Neutrophil (primary cell): ENCODE results near the gene XPO1.
A peak's percentile ranks its signal among the peaks of the same experiment; 100 is the strongest.
"Not testable (repeated sequence)": the region's sequence is repeated elsewhere in the genome, so short reads cannot be mapped to it uniquely, and the experiment has no call there.

Experiments used
- H3K27ac ChIP-seq: fragments of 200-600 bp; sonication (generic); 2 replicates; pipeline ENCODE4 v1.5.1; 2016; ENCODE audit warnings: mild to moderate bottlenecking, moderate library complexity
- H3K27me3 ChIP-seq: fragments of 200-600 bp; sonication (generic); 2 replicates; pipeline ENCODE4 v1.6.0; 2016; ENCODE audit warnings: mild to moderate bottlenecking
- H3K36me3 ChIP-seq: fragments of 200-600 bp; sonication (generic); 2 replicates; pipeline ENCODE4 v1.5.1; 2017
- H3K4me1 ChIP-seq, 2 experiments: fragments of 200-600 bp in 1 of 2; sonication (generic) in 1 of 2; 1 replicate in 1 of 2; 2 replicates in 1 of 2; pipeline versions ENCODE4 v1.5.1 to v1.6.1; 2013 to 2016; ENCODE audit warnings: low read depth in 1 of 2, low read length in 1 of 2, mild to moderate bottlenecking in 1 of 2, moderate library complexity in 1 of 2; ENCODE audit not compliant: control insufficient read depth in 1 of 2, insufficient read depth in 1 of 2
- H3K4me3 ChIP-seq, 2 experiments: fragments of 200-600 bp in 1 of 2; sonication (generic) in 1 of 2; 1 replicate in 1 of 2; 2 replicates in 1 of 2; pipeline ENCODE4 v1.5.1; 2013 to 2016; ENCODE audit warnings: low read depth in 1 of 2, low read length in 1 of 2, mild to moderate bottlenecking in 1 of 2, moderate library complexity in 1 of 2
- H3K9me3 ChIP-seq: fragments of 200-600 bp; sonication (generic); 2 replicates; pipeline ENCODE4 v1.5.1; 2016
- TF ChIP-seq, protein P1 (sequence below): fragments of 200-600 bp; sonication (generic); IDR thresholded peaks from 2 replicates; pipeline ENCODE4 v1.5.1; 2016; ENCODE audit warnings: antibody characterized with exemption

XPO1 gene

GRCh38 chr2:61456070-61456745 is 81.9 kb downstream of the XPO1 start:
- Histone ChIP-seq H3K9me3 (no peaks in the 10 kb centered on the region), H3K4me3 (no peak overlapping the region), H3K36me3 (no peaks in the 10 kb centered on the region), H3K27ac (no peak overlapping the region), H3K4me1 (peaks cover 0 to 5% of the 10 kb centered on the region in 2 experiments), H3K27me3 (no peaks in the 10 kb centered on the region)
- TF ChIP-seq, protein P1, sequence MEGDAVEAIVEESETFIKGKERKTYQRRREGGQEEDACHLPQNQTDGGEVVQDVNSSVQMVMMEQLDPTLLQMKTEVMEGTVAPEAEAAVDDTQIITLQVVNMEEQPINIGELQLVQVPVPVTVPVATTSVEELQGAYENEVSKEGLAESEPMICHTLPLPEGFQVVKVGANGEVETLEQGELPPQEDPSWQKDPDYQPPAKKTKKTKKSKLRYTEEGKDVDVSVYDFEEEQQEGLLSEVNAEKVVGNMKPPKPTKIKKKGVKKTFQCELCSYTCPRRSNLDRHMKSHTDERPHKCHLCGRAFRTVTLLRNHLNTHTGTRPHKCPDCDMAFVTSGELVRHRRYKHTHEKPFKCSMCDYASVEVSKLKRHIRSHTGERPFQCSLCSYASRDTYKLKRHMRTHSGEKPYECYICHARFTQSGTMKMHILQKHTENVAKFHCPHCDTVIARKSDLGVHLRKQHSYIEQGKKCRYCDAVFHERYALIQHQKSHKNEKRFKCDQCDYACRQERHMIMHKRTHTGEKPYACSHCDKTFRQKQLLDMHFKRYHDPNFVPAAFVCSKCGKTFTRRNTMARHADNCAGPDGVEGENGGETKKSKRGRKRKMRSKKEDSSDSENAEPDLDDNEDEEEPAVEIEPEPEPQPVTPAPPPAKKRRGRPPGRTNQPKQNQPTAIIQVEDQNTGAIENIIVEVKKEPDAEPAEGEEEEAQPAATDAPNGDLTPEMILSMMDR: no peak

DNA sequence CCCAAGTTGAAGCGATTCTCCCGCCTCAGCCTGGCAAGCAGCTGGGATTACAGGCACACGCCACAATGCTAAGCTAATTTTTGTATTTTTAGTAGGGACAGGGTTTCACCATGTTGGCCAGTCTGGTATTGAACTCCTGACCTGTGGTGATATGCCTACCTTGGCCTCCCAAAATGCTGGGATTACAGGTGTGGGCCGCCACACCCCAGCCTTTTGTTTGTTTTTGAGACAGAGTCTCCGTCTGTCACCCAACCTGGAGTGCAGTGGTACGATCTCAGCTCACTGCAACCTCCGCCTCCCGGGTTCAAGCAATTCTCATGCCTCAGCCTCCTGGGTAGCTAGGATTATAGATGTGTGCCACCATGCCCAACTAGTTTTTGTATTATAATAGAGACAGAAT is 83.2 kb downstream of the XPO1 start:
- peaks cover 5 to 10% of the 10 kb centered on the region in 2 experiments for H3K4me1 ChIP-seq
- not testable (repeated sequence) for H3K36me3 ChIP-seq, H3K27ac ChIP-seq, H3K4me3 ChIP-seq, H3K9me3 ChIP-seq, H3K27me3 ChIP-seq

GRCh38 chr2:61454383-61454782 is 83.8 kb downstream of the XPO1 start:
- Histone ChIP-seq H3K9me3 (no peaks in the 10 kb centered on the region), H3K4me1 (peaks cover 7 to 14% of the 10 kb centered on the region in 2 experiments), H3K36me3 (no peaks in the 10 kb centered on the region), H3K27ac (peak overlapping the region; percentile 47), H3K27me3 (no peaks in the 10 kb centered on the region), H3K4me3 (no peak overlapping the region)
- TF ChIP-seq, protein P1: no peak

DNA sequence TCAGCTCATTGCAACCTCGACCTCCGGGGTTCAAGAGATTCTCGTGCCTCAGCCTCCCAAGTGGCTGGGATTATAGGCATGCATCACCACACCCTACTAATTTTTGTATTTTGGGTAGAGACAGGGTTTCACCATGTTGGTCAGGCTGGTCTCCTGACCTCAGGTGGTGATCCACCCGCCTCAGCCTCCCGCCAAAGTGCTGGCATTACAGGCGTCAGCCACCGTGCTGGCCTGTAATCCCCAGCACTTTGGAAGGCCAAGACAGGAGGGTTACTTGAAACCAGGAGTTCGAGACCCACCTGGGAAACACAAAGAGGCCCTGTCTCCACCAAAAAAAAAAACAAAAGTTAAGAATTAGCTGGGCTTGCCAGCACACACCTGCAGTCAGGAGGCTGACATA is 85.8 kb downstream of the XPO1 start:
- H3K27ac ChIP-seq: no peak overlapping the region
- H3K4me3 ChIP-seq: no peak overlapping the region
- H3K4me1 ChIP-seq: peaks cover 7 to 9% of the 10 kb centered on the region in 2 experiments
- H3K27me3 ChIP-seq: no peaks in the 10 kb centered on the region
- H3K36me3 ChIP-seq: no peaks in the 10 kb centered on the region
- TF ChIP-seq, protein P1: no peak
- no peaks in the 10 kb centered on the region for H3K9me3 ChIP-seq

DNA sequence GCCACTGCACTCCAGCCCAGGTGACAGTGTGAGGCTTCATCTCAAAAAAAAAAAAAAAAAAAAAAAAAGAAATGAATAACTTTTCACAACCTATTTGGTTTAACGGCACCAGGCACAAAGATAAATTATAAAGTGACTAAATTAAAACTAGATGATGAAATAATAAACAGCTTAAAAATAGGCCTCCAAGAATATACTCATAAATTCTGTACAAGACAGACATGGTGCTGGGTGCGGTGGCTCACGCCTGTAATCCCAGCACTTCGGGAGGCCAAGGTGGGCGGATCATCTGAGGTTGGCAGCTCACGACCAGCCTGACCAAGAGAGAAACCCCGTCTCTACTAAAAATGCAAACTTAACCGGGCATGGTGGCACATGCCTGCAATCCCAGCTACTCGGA is 87.0 kb downstream of the XPO1 start:
- Histone ChIP-seq H3K27me3 (no peaks in the 10 kb centered on the region), H3K4me3 (no peak overlapping the region), H3K27ac (no peak overlapping the region), H3K4me1 (peaks cover 7 to 9% of the 10 kb centered on the region in 2 experiments), H3K36me3 (no peaks in the 10 kb centered on the region), H3K9me3 (no peaks in the 10 kb centered on the region)
- TF ChIP-seq, protein P1: no peak

GRCh38 chr2:61450144-61450543 is 88.0 kb downstream of the XPO1 start:
- Histone ChIP-seq H3K36me3 (no peaks in the 10 kb centered on the region), H3K9me3 (no peaks in the 10 kb centered on the region), H3K4me3 (no peak overlapping the region), H3K4me1 (peaks cover 7 to 9% of the 10 kb centered on the region in 2 experiments), H3K27ac (peak overlapping the region; percentile 25), H3K27me3 (no peaks in the 10 kb centered on the region)
- TF ChIP-seq, protein P1: no peak
